ENCODE measurements around the gene GTF3A. TPM values are rescaled to one million over a fixed set of nuclear protein-coding genes. Genes with fewer than 3 reads are reported as not detected.
"Not testable (repeated sequence)": the region's sequence is repeated elsewhere in the genome, so short reads cannot be mapped to it uniquely, and the experiment has no call there.

GTF3A gene
- polyA plus RNA-seq, 1 donor: 68.4 TPM

GRCh38 chr13:27384285-27384684 is 40.1 kb upstream of the GTF3A start:
- Histone ChIP-seq H3K27ac (ENCODE audit: low read length) (no peak overlapping the region), H3K27me3 (ENCODE audit: control insufficient read depth, insufficient read depth, low read length) (no peaks in the 10 kb centered on the region), H3K9me3 (ENCODE audit: control insufficient read depth, low read depth, low read length) (no peaks in the 10 kb centered on the region), H3K36me3 (ENCODE audit: control insufficient read depth, insufficient read depth, low read length) (no peaks in the 10 kb centered on the region), H3K4me3 (ENCODE audit: low read length) (no peak overlapping the region), H3K4me1 (ENCODE audit: control insufficient read depth, insufficient read depth, low read length) (no peaks in the 10 kb centered on the region)
- no peak for DNase-seq
- WGBS (ENCODE audit: insufficient coverage, low lambda C conversion rate): no CpG with 5 or more reads among the region's 4 CpGs

GRCh38 chr13:27388241-27388640 is 36.2 kb upstream of the GTF3A start:
- no peak for DNase-seq

GRCh38 chr13:27389891-27390290 is 34.5 kb upstream of the GTF3A start:
- H3K36me3 ChIP-seq (ENCODE audit: control insufficient read depth, insufficient read depth, low read length): no peaks in the 10 kb centered on the region
- no peaks in the 10 kb centered on the region for H3K4me1 ChIP-seq (ENCODE audit: control insufficient read depth, insufficient read depth, low read length)
- no peaks in the 10 kb centered on the region for H3K27me3 ChIP-seq (ENCODE audit: control insufficient read depth, insufficient read depth, low read length)
- H3K4me3 ChIP-seq (ENCODE audit: low read length): no peak overlapping the region
- WGBS (ENCODE audit: insufficient coverage, low lambda C conversion rate): no CpG with 5 or more reads among the region's 7 CpGs
- H3K9me3 ChIP-seq (ENCODE audit: control insufficient read depth, low read depth, low read length): no peaks in the 10 kb centered on the region
- DNase-seq: no peak
- H3K27ac ChIP-seq (ENCODE audit: low read length): no peak overlapping the region

More at GRCh38 chr13:27388241-27388640, 36.2 kb upstream of the GTF3A start:
- Histone ChIP-seq H3K36me3 (ENCODE audit: control insufficient read depth, insufficient read depth, low read length) (no peaks in the 10 kb centered on the region), H3K27ac (ENCODE audit: low read length) (no peak overlapping the region), H3K9me3 (ENCODE audit: control insufficient read depth, low read depth, low read length) (no peaks in the 10 kb centered on the region), H3K4me3 (ENCODE audit: low read length) (no peak overlapping the region), H3K27me3 (ENCODE audit: control insufficient read depth, insufficient read depth, low read length) (no peaks in the 10 kb centered on the region), H3K4me1 (ENCODE audit: control insufficient read depth, insufficient read depth, low read length) (no peaks in the 10 kb centered on the region)
- WGBS (ENCODE audit: insufficient coverage, low lambda C conversion rate): 40% methylated on average over 1 of the region's 2 CpGs

- Histone ChIP-seq H3K27ac (ENCODE audit: low read length) (no peak overlapping the region), H3K4me1 (ENCODE audit: control insufficient read depth, insufficient read depth, low read length) (no peaks in the 10 kb centered on the region), H3K4me3 (ENCODE audit: low read length) (no peak overlapping the region), H3K27me3 (ENCODE audit: control insufficient read depth, insufficient read depth, low read length) (no peaks in the 10 kb centered on the region), H3K36me3 (ENCODE audit: control insufficient read depth, insufficient read depth, low read length) (no peaks in the 10 kb centered on the region), H3K9me3 (ENCODE audit: control insufficient read depth, low read depth, low read length) (peaks cover 1% of the 10 kb centered on the region)
- WGBS (ENCODE audit: insufficient coverage, low lambda C conversion rate): no CpG with 5 or more reads among the region's 2 CpGs
- no peak for DNase-seq
Observed at GRCh38 chr13:27391471-27391870, 32.9 kb upstream of the GTF3A start.

GRCh38 chr13:27393101-27393500 is 31.3 kb upstream of the GTF3A start:
- H3K27me3 ChIP-seq (ENCODE audit: control insufficient read depth, insufficient read depth, low read length): no peaks in the 10 kb centered on the region
- no CpG with 5 or more reads among the region's 4 CpGs for WGBS (ENCODE audit: insufficient coverage, low lambda C conversion rate)
- H3K4me1 ChIP-seq (ENCODE audit: control insufficient read depth, insufficient read depth, low read length): no peaks in the 10 kb centered on the region

GRCh38 chr13:27395007-27395510 is 29.4 kb upstream of the GTF3A start:
- WGBS (ENCODE audit: insufficient coverage, low lambda C conversion rate): no CpG with 5 or more reads among the region's 14 CpGs
- Histone ChIP-seq H3K4me1 (ENCODE audit: control insufficient read depth, insufficient read depth, low read length) (no peaks in the 10 kb centered on the region), H3K36me3 (ENCODE audit: control insufficient read depth, insufficient read depth, low read length) (no peaks in the 10 kb centered on the region), H3K27me3 (ENCODE audit: control insufficient read depth, insufficient read depth, low read length) (no peaks in the 10 kb centered on the region), H3K9me3 (ENCODE audit: control insufficient read depth, low read depth, low read length) (peaks cover 4% of the 10 kb centered on the region), H3K27ac (ENCODE audit: low read length) (no peak overlapping the region), H3K4me3 (ENCODE audit: low read length) (no peak overlapping the region)
- DNase-seq: no peak

More at GRCh38 chr13:27393101-27393500, 31.3 kb upstream of the GTF3A start:
- Histone ChIP-seq H3K36me3 (ENCODE audit: control insufficient read depth, insufficient read depth, low read length) (no peaks in the 10 kb centered on the region), H3K4me3 (ENCODE audit: low read length) (no peak overlapping the region), H3K27ac (ENCODE audit: low read length) (no peak overlapping the region), H3K9me3 (ENCODE audit: control insufficient read depth, low read depth, low read length) (peaks cover 4% of the 10 kb centered on the region)
- DNase-seq: no peak

- Histone ChIP-seq H3K4me1 (ENCODE audit: control insufficient read depth, insufficient read depth, low read length) (peaks cover 3% of the 10 kb centered on the region), H3K9me3 (ENCODE audit: control insufficient read depth, low read depth, low read length) (peaks cover 7% of the 10 kb centered on the region), H3K27me3 (ENCODE audit: control insufficient read depth, insufficient read depth, low read length) (no peaks in the 10 kb centered on the region), H3K4me3 (ENCODE audit: low read length) (no peak overlapping the region), H3K27ac (ENCODE audit: low read length) (no peak overlapping the region), H3K36me3 (ENCODE audit: control insufficient read depth, insufficient read depth, low read length) (no peaks in the 10 kb centered on the region)
- DNase-seq: peak in 1 of 2 donors; percentile 58
- WGBS (ENCODE audit: insufficient coverage, low lambda C conversion rate): 83% methylated on average over 1 of the region's 7 CpGs
Observed at GRCh38 chr13:27396252-27396846, 28.1 kb upstream of the GTF3A start.

- no CpG with 5 or more reads among the region's 4 CpGs for WGBS (ENCODE audit: insufficient coverage, low lambda C conversion rate)
- no peak for DNase-seq
- Histone ChIP-seq H3K27ac (ENCODE audit: low read length) (no peak overlapping the region), H3K4me3 (ENCODE audit: low read length) (no peak overlapping the region), H3K4me1 (ENCODE audit: control insufficient read depth, insufficient read depth, low read length) (peaks cover 12% of the 10 kb centered on the region), H3K36me3 (ENCODE audit: control insufficient read depth, insufficient read depth, low read length) (no peaks in the 10 kb centered on the region), H3K27me3 (ENCODE audit: control insufficient read depth, insufficient read depth, low read length) (no peaks in the 10 kb centered on the region), H3K9me3 (ENCODE audit: control insufficient read depth, low read depth, low read length) (peaks cover 7% of the 10 kb centered on the region)
Observed at GRCh38 chr13:27398360-27398759, 26.1 kb upstream of the GTF3A start.

- not testable (repeated sequence) for H3K27ac ChIP-seq (ENCODE audit: low read length); H3K27me3 ChIP-seq (ENCODE audit: control insufficient read depth, insufficient read depth, low read length); DNase-seq; H3K36me3 ChIP-seq (ENCODE audit: control insufficient read depth, insufficient read depth, low read length); H3K4me3 ChIP-seq (ENCODE audit: low read length); H3K9me3 ChIP-seq (ENCODE audit: control insufficient read depth, low read depth, low read length)
- peaks cover 33% of the 10 kb centered on the region for H3K4me1 ChIP-seq (ENCODE audit: control insufficient read depth, insufficient read depth, low read length)
- WGBS (ENCODE audit: insufficient coverage, low lambda C conversion rate): 87% methylated on average over 3 of the region's 6 CpGs
Observed at GRCh38 chr13:27400405-27400804, 24.0 kb upstream of the GTF3A start.

- WGBS (ENCODE audit: insufficient coverage, low lambda C conversion rate): no CpG with 5 or more reads among the region's 3 CpGs
- DNase-seq: no peak
- no peak overlapping the region for H3K27ac ChIP-seq (ENCODE audit: low read length)
Observed at GRCh38 chr13:27401210-27401609, 23.2 kb upstream of the GTF3A start.

GRCh38 chr13:27403203-27403678 is 21.2 kb upstream of the GTF3A start:
- no peak overlapping the region for H3K4me3 ChIP-seq (ENCODE audit: low read length)
- no CpG with 5 or more reads among the region's 3 CpGs for WGBS (ENCODE audit: insufficient coverage, low lambda C conversion rate)
- H3K9me3 ChIP-seq (ENCODE audit: control insufficient read depth, low read depth, low read length): peaks cover 2% of the 10 kb centered on the region
- H3K27me3 ChIP-seq (ENCODE audit: control insufficient read depth, insufficient read depth, low read length): no peaks in the 10 kb centered on the region
- H3K36me3 ChIP-seq (ENCODE audit: control insufficient read depth, insufficient read depth, low read length): no peaks in the 10 kb centered on the region
- H3K27ac ChIP-seq (ENCODE audit: low read length): peak overlapping the region; percentile 88
- no peak for DNase-seq
- H3K4me1 ChIP-seq (ENCODE audit: control insufficient read depth, insufficient read depth, low read length): peaks cover 48% of the 10 kb centered on the region

More at GRCh38 chr13:27401210-27401609, 23.2 kb upstream of the GTF3A start:
- no peak overlapping the region for H3K4me3 ChIP-seq (ENCODE audit: low read length)
- H3K9me3 ChIP-seq (ENCODE audit: control insufficient read depth, low read depth, low read length): peaks cover 7% of the 10 kb centered on the region
- H3K4me1 ChIP-seq (ENCODE audit: control insufficient read depth, insufficient read depth, low read length): peaks cover 36% of the 10 kb centered on the region
- no peaks in the 10 kb centered on the region for H3K36me3 ChIP-seq (ENCODE audit: control insufficient read depth, insufficient read depth, low read length)
- no peaks in the 10 kb centered on the region for H3K27me3 ChIP-seq (ENCODE audit: control insufficient read depth, insufficient read depth, low read length)

Measured in large intestine (tissue), 3 donors.